Mesothelial cell of epicardium (in vitro differentiated cells): Measurements from ENCODE around the gene IQGAP1. TPM values are rescaled to one million over a fixed set of nuclear protein-coding genes. Genes with fewer than 3 reads are reported as not detected.
"Not testable (repeated sequence)": the region's sequence is repeated elsewhere in the genome, so short reads cannot be mapped to it uniquely, and the experiment has no call there.

Source experiments
- DNase-seq, 2 experiments: peaks; one replicate each; pipeline ENCODE4 v3.0.0; 2021; ENCODE audit warnings: low spot score in 2 of 2; ENCODE audit not compliant: unreplicated experiment in 2 of 2
- H3K27ac Mint-ChIP-seq: 2 replicates; pipeline ENCODE4 v1.8.0; 2021; ENCODE audit warnings: mixed read lengths
- H3K27me3 Mint-ChIP-seq: 2 replicates; pipeline ENCODE4 v1.8.0; 2021; ENCODE audit warnings: low read depth, mixed read lengths
- H3K36me3 Mint-ChIP-seq: 2 replicates; pipeline ENCODE4 v1.8.0; 2021; ENCODE audit warnings: mixed read lengths
- H3K4me1 Mint-ChIP-seq: 2 replicates; pipeline ENCODE4 v1.8.0; 2021; ENCODE audit warnings: mixed read lengths
- H3K4me3 Mint-ChIP-seq: 2 replicates; pipeline ENCODE4 v1.8.0; 2021; ENCODE audit warnings: mild to moderate bottlenecking, moderate library complexity, mixed read lengths
- H3K9me3 Mint-ChIP-seq: 2 replicates; pipeline ENCODE4 v1.8.0; 2021; ENCODE audit warnings: mixed read lengths
- CTCF ChIP-seq: fragments of 200-600 bp; sonication (generic); IDR thresholded peaks from one replicate; pipeline ENCODE4 v1.5.0; 2021; ENCODE audit warnings: antibody characterized with exemption; ENCODE audit not compliant: unreplicated experiment
- total RNA-seq: library from RNA; stranded (reverse); gene quantifications from 3 replicates; pipeline ENCODE4 v1.2.1, GENCODE V29; 2021

Gene IQGAP1
- total RNA-seq, 1 donor from 2014 or later: 110 TPM

- Mint-ChIP-seq H3K27me3 (no peaks in the 10 kb centered on the region), H3K9me3 (no peaks in the 10 kb centered on the region), H3K4me1 (no peaks in the 10 kb centered on the region), H3K36me3 (peaks cover 27% of the 10 kb centered on the region), H3K4me3 (no peak overlapping the region), H3K27ac (no peak overlapping the region)
- TF ChIP-seq CTCF: no peak
- no peak for DNase-seq
Measured at GRCh38 chr15:90501898-90502297, 113.9 kb downstream of the IQGAP1 start.

- H3K4me1 Mint-ChIP-seq, H3K4me3 Mint-ChIP-seq, H3K9me3 Mint-ChIP-seq, H3K27ac Mint-ChIP-seq, DNase-seq, H3K27me3 Mint-ChIP-seq, H3K36me3 Mint-ChIP-seq: not testable (repeated sequence)
Measured at GRCh38 chr15:90510781-90511180, 122.7 kb downstream of the IQGAP1 start.

GRCh38 chr15:90511211-90511618 is 123.2 kb downstream of the IQGAP1 start:
- not testable (repeated sequence) for H3K4me3 Mint-ChIP-seq, H3K27me3 Mint-ChIP-seq, H3K9me3 Mint-ChIP-seq, DNase-seq, H3K27ac Mint-ChIP-seq, H3K4me1 Mint-ChIP-seq, H3K36me3 Mint-ChIP-seq

- Mint-ChIP-seq H3K9me3 (peaks cover 7% of the 10 kb centered on the region), H3K4me1 (no peaks in the 10 kb centered on the region), H3K4me3 (no peak overlapping the region), H3K27me3 (no peaks in the 10 kb centered on the region), H3K27ac (no peak overlapping the region), H3K36me3 (no peaks in the 10 kb centered on the region)
- DNase-seq: no peak
- TF ChIP-seq CTCF: no peak
Measured at GRCh38 chr15:90512276-90512675, 124.2 kb downstream of the IQGAP1 start.

- Mint-ChIP-seq H3K4me1 (no peaks in the 10 kb centered on the region), H3K36me3 (no peaks in the 10 kb centered on the region), H3K9me3 (peaks cover 7% of the 10 kb centered on the region), H3K27ac (no peak overlapping the region), H3K27me3 (no peaks in the 10 kb centered on the region), H3K4me3 (no peak overlapping the region)
- no peak for TF ChIP-seq CTCF
- DNase-seq: no peak
Measured at GRCh38 chr15:90512981-90513380, 124.9 kb downstream of the IQGAP1 start.

DNA sequence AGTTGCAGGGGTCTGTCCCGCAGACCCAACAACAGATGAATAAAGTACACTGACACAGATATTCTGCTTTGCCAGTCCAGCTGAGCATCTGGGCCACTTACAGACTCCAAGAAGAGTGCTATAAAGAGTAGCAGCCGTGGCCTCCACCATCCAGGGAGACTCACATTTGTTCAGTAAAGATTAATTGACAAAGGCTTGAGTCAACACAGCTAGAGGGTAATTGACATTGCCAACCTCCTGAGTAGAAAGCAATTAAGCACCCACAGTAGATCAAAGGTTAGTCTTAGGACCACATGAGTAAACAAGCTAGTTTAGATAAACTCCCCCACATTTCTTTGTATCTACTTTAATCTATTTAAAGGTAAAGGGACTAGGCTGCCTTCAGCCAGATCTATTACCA is 125.4 kb downstream of the IQGAP1 start:
- H3K9me3 Mint-ChIP-seq: peaks cover 7% of the 10 kb centered on the region

GRCh38 chr15:90513893-90514292 is 125.9 kb downstream of the IQGAP1 start:
- H3K4me1 Mint-ChIP-seq, H3K4me3 Mint-ChIP-seq, H3K27me3 Mint-ChIP-seq, H3K27ac Mint-ChIP-seq, DNase-seq, H3K9me3 Mint-ChIP-seq, H3K36me3 Mint-ChIP-seq: not testable (repeated sequence)

More for the DNA sequence above, 125.4 kb downstream of the IQGAP1 start:
- no peaks in the 10 kb centered on the region for H3K36me3 Mint-ChIP-seq
- no peak for DNase-seq
- H3K27me3 Mint-ChIP-seq: no peaks in the 10 kb centered on the region
- H3K4me1 Mint-ChIP-seq: no peaks in the 10 kb centered on the region
- no peak for TF ChIP-seq CTCF
- H3K27ac Mint-ChIP-seq: no peak overlapping the region
- H3K4me3 Mint-ChIP-seq: no peak overlapping the region
